ENCODE measurements around the gene HMG20A.
A peak's percentile ranks its signal among the peaks of the same experiment; 100 is the strongest.
"Not testable (repeated sequence)": the region's sequence is repeated elsewhere in the genome, so short reads cannot be mapped to it uniquely, and the experiment has no call there.

HMG20A gene

GRCh38 chr15:77420610-77421369 is at the start of gene HMG20A:
Gene HMG20A, plus strand, starts transcription at chr15:77420888. Its CDS starts 37,520 bp downstream, at chr15:77458408.
- peak; percentile 88 for DNase-seq

GRCh38 chr15:77371850-77372563 is 48.7 kb upstream of the HMG20A start:
- DNase-seq = no peak

- DNase-seq = no peak
Observed at GRCh38 chr15:77373441-77373840, 47.2 kb upstream of the HMG20A start.

GRCh38 chr15:77375133-77375532 is 45.6 kb upstream of the HMG20A start:
- no peak for DNase-seq

GRCh38 chr15:77376770-77377169 is 43.9 kb upstream of the HMG20A start:
- no peak for DNase-seq

- no peak for DNase-seq
Observed at GRCh38 chr15:77380033-77380432, 40.7 kb upstream of the HMG20A start.

- no peak for DNase-seq
Observed at GRCh38 chr15:77384086-77384485, 36.6 kb upstream of the HMG20A start.

- DNase-seq = no peak
Observed at GRCh38 chr15:77384589-77385359, 35.9 kb upstream of the HMG20A start.

- DNase-seq = no peak
Observed at GRCh38 chr15:77386626-77387025, 34.1 kb upstream of the HMG20A start.

- no peak for DNase-seq
Observed at GRCh38 chr15:77387365-77388105, 33.2 kb upstream of the HMG20A start.

- no peak for DNase-seq
Observed at GRCh38 chr15:77391372-77391951, 29.2 kb upstream of the HMG20A start.

GRCh38 chr15:77392762-77393470 is 27.8 kb upstream of the HMG20A start:
- no peak for DNase-seq

- DNase-seq = no peak
Observed at GRCh38 chr15:77393471-77393840, 27.2 kb upstream of the HMG20A start.

GRCh38 chr15:77395013-77395774 is 25.5 kb upstream of the HMG20A start:
- DNase-seq = no peak

- no peak for DNase-seq
Observed at GRCh38 chr15:77396692-77397091, 24.0 kb upstream of the HMG20A start.

- DNase-seq = no peak
Observed at GRCh38 chr15:77398927-77399326, 21.8 kb upstream of the HMG20A start.

- no peak for DNase-seq
Observed at GRCh38 chr15:77400258-77400657, 20.4 kb upstream of the HMG20A start.

GRCh38 chr15:77402740-77403379 is 17.8 kb upstream of the HMG20A start:
- no peak for DNase-seq

GRCh38 chr15:77406173-77406759 is 14.4 kb upstream of the HMG20A start:
- not testable (repeated sequence) for DNase-seq

- DNase-seq = no peak
Observed at GRCh38 chr15:77406846-77407245, 13.8 kb upstream of the HMG20A start.
